Caco-2 (cell line): ENCODE results near the gene GLIS1. TPM values are rescaled to one million over a fixed set of nuclear protein-coding genes. Genes with fewer than 3 reads are reported as not detected.

Source experiments
- BruUV-seq: library from RNA; stranded (reverse); fragments of 400-500 nt; replicated peaks from 2 replicates; lab custom pipeline; 2021; lab: Mats Ljungman, UMichigan
- CTCF ChIA-PET: fragments of 300-600 bp; sonication (Branson Sonifier 250); formaldehyde crosslinking; loops from one replicate; lab custom pipeline; 2022; ENCODE audit warnings: antibody characterized with exemption; lab: Charles Lee
- POLR2A ChIA-PET: fragments of 300-600 bp; sonication (Branson Sonifier 250); formaldehyde crosslinking; loops from one replicate; lab custom pipeline; 2022; ENCODE audit warnings: antibody characterized with exemption; lab: Charles Lee
- DNase-seq, 2 experiments: peaks; one replicate each; pipeline versions ENCODE4 v3.0.0 to v3.0.0-alpha.2; 2020 to 2022
- H3K27me3 ChIP-seq: replicated peaks from 2 replicates; pipeline ENCODE4 v1.6.0; 2011; ENCODE audit warnings: low read length; ENCODE audit not compliant: control insufficient read depth, insufficient read depth
- H3K36me3 ChIP-seq: 2 replicates; pipeline ENCODE4 v1.5.1; 2011; ENCODE audit warnings: low read length; ENCODE audit not compliant: control insufficient read depth, insufficient read depth
- H3K4me1 ChIP-seq: fragments of 250-450 bp; sonication (Bioruptor Pico); 2 replicates; pipeline ENCODE4 v1.5.1; 2020; ENCODE audit warnings: mild to moderate bottlenecking
- H3K4me3 ChIP-seq: 2 replicates; pipeline ENCODE4 v1.5.1; 2011; ENCODE audit warnings: low read depth, mild to moderate bottlenecking, control low read depth, low read length
- H3K9me3 ChIP-seq: fragments of 250-450 bp; sonication (Bioruptor Pico); 2 replicates; pipeline ENCODE4 v1.5.1; 2020; ENCODE audit warnings: mild to moderate bottlenecking, moderate library complexity
- H3K27ac Mint-ChIP-seq: one replicate; pipeline ENCODE4 v1.8.0; 2022; ENCODE audit warnings: mixed read lengths; ENCODE audit not compliant: unreplicated experiment
- H3K27me3 Mint-ChIP-seq: one replicate; pipeline ENCODE4 v1.8.0; 2022; ENCODE audit warnings: mixed read lengths; ENCODE audit not compliant: insufficient read depth, unreplicated experiment
- H3K36me3 Mint-ChIP-seq: one replicate; pipeline ENCODE4 v1.8.0; 2022; ENCODE audit warnings: mild to moderate bottlenecking, mixed read lengths; ENCODE audit not compliant: insufficient read depth, unreplicated experiment
- H3K4me1 Mint-ChIP-seq: one replicate; pipeline ENCODE4 v1.8.0; 2022; ENCODE audit warnings: low read depth, mixed read lengths; ENCODE audit not compliant: unreplicated experiment
- H3K4me3 Mint-ChIP-seq: one replicate; pipeline ENCODE4 v1.8.0; 2022; ENCODE audit warnings: mild to moderate bottlenecking, moderate library complexity, mixed read lengths; ENCODE audit not compliant: unreplicated experiment
- H3K9me3 Mint-ChIP-seq: one replicate; pipeline ENCODE4 v1.8.0; 2022; ENCODE audit warnings: mixed read lengths; ENCODE audit not compliant: unreplicated experiment
- intact Hi-C: fragments of 100-400 bp; cut with micrococcal nuclease; formaldehyde crosslinking; loops from one replicate; pipeline ENCODE4 v1.10.0; 2022; ENCODE audit not compliant: unreplicated experiment
- total RNA-seq: library from RNA; stranded (reverse); gene quantifications from 2 replicates; pipeline ENCODE4 v1.2.3, GENCODE V29; 2022
- TF ChIP-seq, protein P1 (sequence below), 2 experiments: fragments of 200-600 bp in 1 of 2; IDR thresholded peaks; 1 replicate in 1 of 2; 2 replicates in 1 of 2; pipeline versions ENCODE4 v1.5.1 to v1.8.0; 2011 to 2022; ENCODE audit warnings: antibody characterized with exemption in 1 of 2, control low read depth in 1 of 2, inconsistent platforms in 1 of 2, low read depth in 1 of 2, low read length in 1 of 2, mild to moderate bottlenecking in 1 of 2, moderate library complexity in 1 of 2; ENCODE audit not compliant: insufficient read depth in 1 of 2, severe bottlenecking in 1 of 2, unreplicated experiment in 1 of 2

The GLIS1 gene
- total RNA-seq, 1 experiment from 2014 or later, result not detected

DNA sequence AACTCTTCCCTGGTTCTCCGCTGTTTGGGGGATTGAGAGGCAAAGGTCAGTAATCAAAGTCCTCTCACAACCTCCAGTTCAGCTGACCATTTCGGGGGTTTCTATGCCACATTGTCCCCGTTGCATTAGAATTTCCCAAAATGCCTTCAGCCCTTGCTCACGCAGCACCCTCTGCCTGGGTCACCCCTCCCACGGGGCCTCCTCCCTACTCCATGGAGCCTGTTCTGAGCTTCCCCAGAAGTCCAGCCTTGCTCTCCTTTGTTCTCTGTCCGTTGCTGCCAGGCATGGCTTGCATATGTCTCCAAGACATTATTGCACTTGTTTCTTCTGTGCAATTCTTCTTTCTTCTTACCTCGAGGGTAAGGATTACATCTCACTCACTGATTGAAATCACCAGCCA is 263.3 kb downstream of the GLIS1 start:
- H3K36me3 ChIP-seq, result no peaks in the 10 kb centered on the region
- POLR2A ChIA-PET, result no interaction called here
- H3K27me3 ChIP-seq, result no peaks in the 10 kb centered on the region
- Mint-ChIP-seq H3K4me3 (no peak overlapping the region), H3K27ac (no peak overlapping the region), H3K36me3 (peaks cover under 1% of the 10 kb centered on the region), H3K9me3 (no peaks in the 10 kb centered on the region), H3K27me3 (peaks cover 13% of the 10 kb centered on the region), H3K4me1 (no peaks in the 10 kb centered on the region)
- CTCF ChIA-PET, result no interaction called here
- no peak for DNase-seq
- no peaks in the 10 kb centered on the region for H3K4me1 ChIP-seq
- intact Hi-C loops, result no loop called here
- H3K9me3 ChIP-seq, result no peaks in the 10 kb centered on the region
- TF ChIP-seq, protein P1, sequence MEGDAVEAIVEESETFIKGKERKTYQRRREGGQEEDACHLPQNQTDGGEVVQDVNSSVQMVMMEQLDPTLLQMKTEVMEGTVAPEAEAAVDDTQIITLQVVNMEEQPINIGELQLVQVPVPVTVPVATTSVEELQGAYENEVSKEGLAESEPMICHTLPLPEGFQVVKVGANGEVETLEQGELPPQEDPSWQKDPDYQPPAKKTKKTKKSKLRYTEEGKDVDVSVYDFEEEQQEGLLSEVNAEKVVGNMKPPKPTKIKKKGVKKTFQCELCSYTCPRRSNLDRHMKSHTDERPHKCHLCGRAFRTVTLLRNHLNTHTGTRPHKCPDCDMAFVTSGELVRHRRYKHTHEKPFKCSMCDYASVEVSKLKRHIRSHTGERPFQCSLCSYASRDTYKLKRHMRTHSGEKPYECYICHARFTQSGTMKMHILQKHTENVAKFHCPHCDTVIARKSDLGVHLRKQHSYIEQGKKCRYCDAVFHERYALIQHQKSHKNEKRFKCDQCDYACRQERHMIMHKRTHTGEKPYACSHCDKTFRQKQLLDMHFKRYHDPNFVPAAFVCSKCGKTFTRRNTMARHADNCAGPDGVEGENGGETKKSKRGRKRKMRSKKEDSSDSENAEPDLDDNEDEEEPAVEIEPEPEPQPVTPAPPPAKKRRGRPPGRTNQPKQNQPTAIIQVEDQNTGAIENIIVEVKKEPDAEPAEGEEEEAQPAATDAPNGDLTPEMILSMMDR (IDR thresholded peaks at IDR 0.05; ENCODE audit: insufficient read depth in 1 of 2, low read depth in 1 of 2, low read length in 1 of 2, severe bottlenecking in 1 of 2, unreplicated experiment in 1 of 2), result no peak
- BruUV-seq, result no TSS peak
- no peak overlapping the region for H3K4me3 ChIP-seq

DNA sequence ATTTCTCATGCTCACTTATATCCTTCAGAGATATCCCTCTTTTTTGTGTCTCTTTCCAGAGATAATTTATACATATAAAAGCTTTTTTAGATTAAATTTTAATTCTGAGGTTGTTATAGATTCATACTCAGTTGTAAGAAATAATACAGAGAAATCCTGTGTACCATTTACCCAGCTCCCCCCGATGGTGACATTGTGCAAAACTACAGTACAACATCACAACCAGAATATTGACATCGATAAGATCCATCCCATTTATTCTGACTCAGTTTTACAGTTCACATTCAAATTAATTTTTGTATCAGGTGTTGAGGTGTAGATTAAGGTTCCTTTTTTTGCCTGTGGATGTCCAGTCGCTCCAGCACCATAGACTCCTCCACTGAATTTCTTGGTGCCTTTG is 265.5 kb downstream of the GLIS1 start:
- H3K27me3 ChIP-seq, result no peaks in the 10 kb centered on the region
- no peaks in the 10 kb centered on the region for H3K9me3 ChIP-seq
- DNase-seq, result no peak
- BruUV-seq, result no TSS peak
- H3K9me3 Mint-ChIP-seq, result no peaks in the 10 kb centered on the region
- ChIA-PET POLR2A (no interaction called here), CTCF (no interaction called here)
- H3K4me1 Mint-ChIP-seq, result no peaks in the 10 kb centered on the region
- no peaks in the 10 kb centered on the region for H3K36me3 ChIP-seq
- no peaks in the 10 kb centered on the region for H3K4me1 ChIP-seq
- no peak overlapping the region for H3K27ac Mint-ChIP-seq
- H3K36me3 Mint-ChIP-seq, result peaks cover 6% of the 10 kb centered on the region
- H3K27me3 Mint-ChIP-seq, result peaks cover 13% of the 10 kb centered on the region
- no peak overlapping the region for H3K4me3 ChIP-seq
- H3K4me3 Mint-ChIP-seq, result no peak overlapping the region
- intact Hi-C loops, result loop anchor here (1.0 kb wide), 1 partner anchor 195 kb away; no protein-coding TSS in a partner anchor
- TF ChIP-seq, protein P1 (IDR thresholded peaks at IDR 0.05; ENCODE audit: insufficient read depth in 1 of 2, low read depth in 1 of 2, low read length in 1 of 2, severe bottlenecking in 1 of 2, unreplicated experiment in 1 of 2), result no peak

DNA sequence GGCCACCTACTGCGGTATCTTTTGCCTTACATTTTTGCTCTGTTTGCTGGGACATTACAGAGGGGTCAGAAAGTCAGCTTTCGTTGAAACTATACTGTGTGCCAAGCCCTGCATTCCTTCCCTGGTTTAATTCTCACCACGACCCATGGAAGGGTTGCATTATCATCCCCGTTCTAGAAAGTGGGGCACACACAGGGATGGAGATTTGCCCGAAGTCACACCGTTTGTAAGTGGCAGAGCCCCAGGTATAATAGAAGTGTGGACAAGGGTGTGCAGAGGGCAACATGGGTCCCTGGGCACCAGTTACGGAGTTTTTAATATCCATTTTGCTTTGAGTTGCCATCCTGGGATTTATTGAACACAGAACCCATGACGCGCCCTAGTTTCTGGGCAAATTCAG is 268.0 kb downstream of the GLIS1 start:
- Histone ChIP-seq H3K4me3 (no peak overlapping the region), H3K27me3 (no peaks in the 10 kb centered on the region), H3K4me1 (no peaks in the 10 kb centered on the region), H3K9me3 (no peaks in the 10 kb centered on the region), H3K36me3 (no peaks in the 10 kb centered on the region)
- intact Hi-C loops, result no loop called here
- no peak for DNase-seq
- ChIA-PET CTCF (no interaction called here), POLR2A (no interaction called here)
- Mint-ChIP-seq H3K4me3 (no peak overlapping the region), H3K9me3 (no peaks in the 10 kb centered on the region), H3K27ac (no peak overlapping the region), H3K27me3 (peaks cover 8% of the 10 kb centered on the region), H3K36me3 (peaks cover 6% of the 10 kb centered on the region), H3K4me1 (no peaks in the 10 kb centered on the region)
- TF ChIP-seq, protein P1 (IDR thresholded peaks at IDR 0.05; ENCODE audit: insufficient read depth in 1 of 2, low read depth in 1 of 2, low read length in 1 of 2, severe bottlenecking in 1 of 2, unreplicated experiment in 1 of 2), result no peak
- no TSS peak for BruUV-seq
